LNCaP clone FGC (cell line): ENCODE results near the gene TAPT1.

Experiments used
- DNase-seq: peaks from one replicate; pipeline ENCODE4 v3.0.0-alpha.2; 2011; ENCODE audit warnings: low read depth
- H3K4me3 ChIP-seq: 2 replicates; pipeline ENCODE4 v1.5.1; 2011; ENCODE audit warnings: mild to moderate bottlenecking, low read depth, low read length, control low read depth
- CTCF ChIP-seq: IDR thresholded peaks from 2 replicates; pipeline ENCODE4 v1.5.1; 2012; ENCODE audit warnings: mild to moderate bottlenecking; ENCODE audit not compliant: control insufficient read depth, insufficient read depth; ENCODE audit errors: extremely low read depth

Gene TAPT1

DNA sequence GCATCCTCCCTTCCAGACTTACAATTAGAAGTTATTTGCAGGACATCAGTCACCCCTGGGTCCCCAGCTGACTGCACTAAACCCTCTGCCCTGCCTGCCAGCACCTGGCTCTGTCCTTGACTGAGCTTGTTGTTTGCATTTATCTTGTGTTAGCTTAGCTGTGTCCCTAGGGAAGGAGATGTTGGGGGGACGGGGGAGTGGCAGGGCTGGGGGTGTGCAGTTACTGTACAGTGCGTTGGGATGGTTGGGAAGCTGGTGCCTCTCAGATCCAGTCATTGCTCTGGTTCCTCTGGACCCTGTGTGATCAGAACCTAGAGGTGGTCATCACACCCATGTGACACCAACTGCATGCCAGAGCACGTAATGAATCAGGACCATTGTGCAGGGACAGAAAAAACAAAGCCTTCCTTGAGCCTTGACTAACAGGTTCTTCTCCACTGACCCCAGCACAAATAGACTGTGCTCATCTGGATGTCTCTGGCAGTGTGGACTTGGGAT, 109.7 kb downstream of the TAPT1 start:
- no peak overlapping the region for H3K4me3 ChIP-seq
- no peak for DNase-seq
- no peak for TF ChIP-seq CTCF

DNA sequence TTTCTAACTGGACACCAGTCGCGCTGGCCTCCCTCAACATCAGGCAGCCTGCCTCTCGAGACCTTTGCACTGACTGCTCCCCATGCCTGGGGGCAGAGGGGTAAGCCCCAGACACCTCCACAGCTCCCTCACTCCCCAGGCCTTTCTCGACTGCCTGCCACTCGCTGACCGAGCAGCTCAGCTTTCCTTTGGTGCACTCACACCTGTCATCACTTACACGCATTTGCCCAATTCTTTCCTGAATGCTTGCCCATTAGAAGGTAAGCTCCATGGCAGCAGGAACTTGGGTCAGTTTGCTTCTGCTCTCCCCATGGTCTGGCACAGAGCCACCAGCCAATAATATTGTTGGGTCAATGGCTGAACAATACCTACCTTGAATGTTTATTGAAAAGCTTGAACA, 110.3 kb downstream of the TAPT1 start:
- TF ChIP-seq CTCF, result no peak
- no peak for DNase-seq
- no peak overlapping the region for H3K4me3 ChIP-seq

DNA sequence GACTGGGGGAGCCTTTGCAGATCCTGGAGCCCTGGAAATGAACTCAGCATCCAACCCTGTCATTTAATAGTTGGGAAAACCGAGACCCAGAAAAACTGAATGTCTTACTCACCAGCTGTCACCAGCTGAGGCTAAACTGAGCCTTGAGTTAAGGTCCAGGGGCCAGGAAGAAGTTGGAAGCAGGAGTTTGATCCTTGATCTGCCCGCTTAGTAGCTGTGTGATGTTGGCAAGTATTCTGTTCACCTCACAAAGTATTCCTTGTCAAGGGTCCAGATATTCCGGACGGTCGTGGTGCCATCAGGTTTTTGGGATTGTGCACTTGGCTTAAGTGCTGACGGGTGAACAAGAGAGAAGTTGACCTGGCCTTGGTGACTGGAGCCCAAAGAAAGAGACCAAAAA, 111.7 kb downstream of the TAPT1 start:
- DNase-seq, result no peak
- TF ChIP-seq CTCF, result no peak

DNA sequence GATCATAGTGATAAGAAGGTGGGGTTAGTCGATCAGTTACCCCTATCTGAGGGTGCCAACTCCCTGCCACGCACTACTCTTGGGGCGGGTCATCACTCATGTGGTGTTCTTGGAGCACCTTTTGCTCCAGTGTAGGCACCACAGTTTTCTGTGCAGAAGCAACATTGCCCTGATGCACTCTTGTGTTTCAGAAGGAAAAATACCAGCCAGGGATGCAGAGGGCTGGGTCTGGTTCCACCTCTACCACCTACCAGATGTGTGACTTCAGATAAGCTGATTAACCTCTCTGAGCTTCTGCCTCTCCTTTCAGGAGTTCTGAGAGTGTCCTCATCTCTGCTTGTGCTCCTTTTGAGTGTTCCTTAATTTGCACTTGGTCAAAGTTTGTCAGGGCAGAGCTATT, 112.5 kb downstream of the TAPT1 start:
- no peak for TF ChIP-seq CTCF
- no peak for DNase-seq
- H3K4me3 ChIP-seq, result no peak overlapping the region

More for the DNA sequence above, 111.7 kb downstream of the TAPT1 start:
- no peak overlapping the region for H3K4me3 ChIP-seq

DNA sequence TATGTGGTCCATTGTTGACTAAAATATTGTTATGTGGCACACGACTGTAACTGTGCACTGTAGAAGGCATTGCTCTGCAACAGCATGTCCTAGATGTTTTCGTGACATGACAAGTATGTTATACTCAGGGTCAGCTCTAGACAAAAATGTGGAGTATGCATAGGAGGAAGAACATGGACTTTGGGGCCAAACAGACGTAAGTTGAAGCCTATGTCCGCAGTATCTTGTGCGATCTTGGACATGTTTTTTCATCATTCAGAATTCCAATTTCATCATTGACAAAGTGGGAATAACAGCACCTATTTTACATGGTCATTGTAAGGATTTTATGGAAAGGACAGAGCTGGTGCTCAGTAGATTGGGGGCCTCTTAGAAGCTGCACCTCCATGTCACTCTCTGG, 114.7 kb downstream of the TAPT1 start:
- no peak for TF ChIP-seq CTCF
- no peak for DNase-seq
- H3K4me3 ChIP-seq, result no peak overlapping the region

- no peak overlapping the region for H3K4me3 ChIP-seq
- DNase-seq, result no peak
- TF ChIP-seq CTCF, result no peak
Measured at GRCh38 chr4:16110661-16111290, 115.5 kb downstream of the TAPT1 start.
